Liver (tissue), 9 donors: Measurements from ENCODE around the gene FLNB. TPM values are rescaled to one million over a fixed set of nuclear protein-coding genes. Genes with fewer than 3 reads are reported as not detected.

ENCODE experiments used
- DNase-seq: peaks from one replicate; pipeline ENCODE4 v3.0.0-alpha.2; 2017; ENCODE audit warnings: low spot score
- H3K27ac ChIP-seq, 2 donors: one replicate each; pipeline ENCODE4 v1.7.0; 2013; ENCODE audit warnings: inconsistent platforms in 2 of 2, low read length in 2 of 2, control low read depth in 1 of 2, low read depth in 1 of 2, mild to moderate bottlenecking in 1 of 2
- H3K27me3 ChIP-seq, 4 donors: one replicate each; pipeline versions ENCODE4 v1.6.1 to v1.7.0; 2013; ENCODE audit warnings: low read length in 3 of 4, inconsistent platforms in 1 of 4, mild to moderate bottlenecking in 1 of 4, moderate library complexity in 1 of 4; ENCODE audit not compliant: control insufficient read depth in 4 of 4, insufficient read depth in 4 of 4
- H3K36me3 ChIP-seq, 4 donors: one replicate each; pipeline versions ENCODE4 v1.6.1 to v1.7.0; 2013; ENCODE audit warnings: low read length in 3 of 4, mild to moderate bottlenecking in 3 of 4, low read depth in 1 of 4, moderate library complexity in 1 of 4; ENCODE audit not compliant: control insufficient read depth in 4 of 4, insufficient read depth in 3 of 4
- H3K4me1 ChIP-seq, 4 donors: one replicate each; pipeline versions ENCODE4 v1.6.1 to v1.7.0; 2013; ENCODE audit warnings: low read length in 3 of 4, mild to moderate bottlenecking in 3 of 4, moderate library complexity in 1 of 4; ENCODE audit not compliant: control insufficient read depth in 4 of 4, insufficient read depth in 4 of 4
- H3K4me3 ChIP-seq, 3 donors: one replicate each; pipeline versions ENCODE4 v1.6.1 to v1.7.0; 2013; ENCODE audit warnings: low read length in 3 of 3, control low read depth in 1 of 3, low read depth in 1 of 3, mild to moderate bottlenecking in 1 of 3
- H3K9ac ChIP-seq, 2 donors: one replicate each; pipeline ENCODE4 v1.7.0; 2013; ENCODE audit warnings: low read length in 2 of 2, mild to moderate bottlenecking in 2 of 2, moderate library complexity in 2 of 2, control low read depth in 1 of 2, low read depth in 1 of 2
- H3K9me3 ChIP-seq, 4 donors: one replicate each; pipeline versions ENCODE4 v1.6.1 to v1.7.0; 2013; ENCODE audit warnings: low read length in 3 of 4; ENCODE audit not compliant: control insufficient read depth in 4 of 4
- EGR1 ChIP-seq, 2 donors: IDR thresholded peaks; 2 replicates each; pipeline ENCODE4 v1.6.1; 2016 to 2018; ENCODE audit warnings: antibody characterized with exemption in 2 of 2, low read depth in 2 of 2
- FOXA1 ChIP-seq: IDR thresholded peaks from 2 replicates; pipeline ENCODE4 v1.6.1; 2016; ENCODE audit warnings: antibody characterized with exemption
- FOXA2 ChIP-seq: IDR thresholded peaks from 2 replicates; pipeline ENCODE4 v1.6.1; 2016; ENCODE audit warnings: antibody characterized with exemption
- GABPA ChIP-seq, 2 donors: IDR thresholded peaks in 1 of 2; conservative IDR thresholded peaks in 1 of 2; 2 replicates each; pipeline ENCODE4 v1.6.1; 2016; ENCODE audit warnings: antibody characterized with exemption in 2 of 2, mild to moderate bottlenecking in 1 of 2, moderate library complexity in 1 of 2
- HNF4A ChIP-seq, 2 donors: conservative IDR thresholded peaks; 2 replicates each; pipeline ENCODE4 v1.6.1; 2016; ENCODE audit warnings: antibody characterized with exemption in 2 of 2, mild to moderate bottlenecking in 2 of 2
- HNF4G ChIP-seq: IDR thresholded peaks from 2 replicates; pipeline ENCODE4 v1.6.1; 2016; ENCODE audit warnings: antibody characterized with exemption
- JUND ChIP-seq, 2 donors: IDR thresholded peaks; 2 replicates each; pipeline ENCODE4 v1.6.1; 2016; ENCODE audit warnings: antibody characterized with exemption in 2 of 2
- NR2F2 ChIP-seq: IDR thresholded peaks from 2 replicates; pipeline ENCODE4 v1.6.1; 2016; ENCODE audit warnings: antibody characterized with exemption
- RAD21 ChIP-seq, 2 donors: IDR thresholded peaks; 2 replicates each; pipeline ENCODE4 v1.6.1; 2016; ENCODE audit warnings: antibody characterized with exemption in 2 of 2, mild to moderate bottlenecking in 2 of 2
- RXRA ChIP-seq, 2 donors: IDR thresholded peaks; 2 replicates each; pipeline ENCODE4 v1.6.1; 2017 to 2018; ENCODE audit warnings: antibody characterized with exemption in 2 of 2, mild to moderate bottlenecking in 1 of 2
- SP1 ChIP-seq: IDR thresholded peaks from 2 replicates; pipeline ENCODE4 v1.6.1; 2018; ENCODE audit warnings: antibody characterized with exemption, mild to moderate bottlenecking
- TAF1 ChIP-seq: conservative IDR thresholded peaks from 2 replicates; pipeline ENCODE4 v1.6.1; 2016; ENCODE audit warnings: antibody characterized with exemption, mild to moderate bottlenecking
- YY1 ChIP-seq: IDR thresholded peaks from 2 replicates; pipeline ENCODE4 v1.6.1; 2016; ENCODE audit warnings: antibody characterized with exemption, mild to moderate bottlenecking
- WGBS: extraction: QIAGEN DNeasy Blood & Tissue Kit; methylation state at CpG from one replicate; pipeline ENCODE4 v1.1.7; 2013; 5-methylcytosine and 5-hydroxymethylcytosine counted together
- polyA plus RNA-seq, 2 donors: library from polyadenylated mRNA; stranded (reverse) in 1 of 2; unstranded in 1 of 2; fragments of 200-250 nt in 1 of 2; fragments of >200 nt in 1 of 2; fragmentation: Nextera tagmentation in 1 of 2; extraction: Ambion mirVana in 1 of 2; gene quantifications; one replicate each; pipeline versions ENCODE4 v1.2.1 to v1.2.3, GENCODE V29; 2013 to 2015
- total RNA-seq, 2 donors: library from RNA; depleted of rRNA; stranded (reverse); fragments of >200 nt; gene quantifications; one replicate each; pipeline ENCODE4 v1.2.3, GENCODE V29; 2014
- TF ChIP-seq, protein P1 (sequence below): IDR thresholded peaks from 2 replicates; pipeline ENCODE4 v1.6.1; 2016; ENCODE audit warnings: antibody characterized with exemption, mild to moderate bottlenecking
- TF ChIP-seq, protein P2 (sequence below): IDR thresholded peaks from 2 replicates; pipeline ENCODE4 v1.6.1; 2016; ENCODE audit warnings: antibody characterized with exemption
- TF ChIP-seq, protein P3 (sequence below): IDR thresholded peaks from 2 replicates; pipeline ENCODE4 v1.6.1; 2016; ENCODE audit warnings: antibody characterized with exemption
- TF ChIP-seq, protein P4 (sequence below): IDR thresholded peaks from 2 replicates; pipeline ENCODE4 v1.6.1; 2016; ENCODE audit warnings: antibody characterized with exemption
- TF ChIP-seq, protein P5 (sequence below): fragments of 150-350 bp; IDR thresholded peaks from 2 replicates; pipeline ENCODE4 v1.5.1; 2017; ENCODE audit warnings: improper control_type of control experiment, low read depth, low read length; ENCODE audit not compliant: missing input control
- donor health status: healthy.
- donor health status: healthy.
- donor health status: healthy.
- donor health status: healthy.
- donor health status: healthy.

The FLNB gene
- total and polyA plus RNA-seq, 4 donors: 22.9 to 124 (median 44.3) TPM

DNA sequence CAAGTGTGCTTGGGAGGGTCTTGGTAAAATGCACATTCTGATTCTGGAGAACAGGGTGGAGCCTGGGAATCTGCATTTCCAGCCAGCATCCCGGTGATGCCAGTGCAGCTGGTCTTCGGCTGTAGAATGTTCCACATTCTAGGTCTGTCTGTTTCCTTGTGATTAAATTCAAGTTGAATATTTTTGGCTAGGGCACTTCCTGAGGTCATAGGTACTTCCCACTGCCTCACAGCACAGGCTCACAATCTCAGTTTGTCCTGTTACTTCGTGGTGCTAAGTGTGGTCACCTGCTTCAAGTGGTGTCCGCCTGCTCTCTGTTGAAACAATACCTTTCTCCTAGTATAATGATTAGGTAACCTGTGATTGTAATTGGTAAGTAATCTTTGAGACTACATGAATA lies 40.1 kb downstream of the FLNB start (continued):
- TF ChIP-seq RXRA (IDR thresholded peaks at IDR 0.05) (peak in 1 of 2 donors; percentile 3), FOXA1 (no peak), TAF1 (no peak), FOXA2 (no peak)

DNA sequence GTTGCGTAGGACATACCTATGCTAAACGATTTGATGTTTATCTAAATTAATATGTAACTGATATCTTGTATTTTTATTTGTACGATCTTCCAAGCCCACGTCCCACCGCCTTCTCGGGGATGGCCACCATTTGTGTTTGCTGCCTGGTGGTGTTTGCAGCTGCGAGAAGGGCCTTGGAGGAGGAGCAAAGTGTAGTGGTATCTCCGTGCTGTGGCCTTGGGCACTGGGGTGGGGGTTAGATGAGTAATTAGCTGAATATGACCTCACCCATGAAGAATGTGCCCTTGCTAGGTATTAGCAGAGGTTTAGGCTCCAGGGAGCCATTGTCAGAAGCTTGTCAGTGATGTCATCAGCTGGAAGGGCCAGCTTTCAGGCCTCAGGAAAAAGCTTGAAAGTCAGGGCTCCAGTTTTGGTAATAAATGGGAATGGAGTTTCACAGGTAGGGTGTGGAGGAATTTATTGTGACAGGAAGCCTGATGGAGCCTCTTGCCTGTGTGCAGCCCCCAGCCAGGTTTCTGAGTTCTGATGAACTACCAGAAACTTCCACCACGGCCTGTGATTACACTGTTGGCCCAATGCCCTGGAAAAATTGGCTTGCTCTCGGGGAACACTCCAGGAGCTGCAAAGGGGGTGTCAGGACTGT lies 41.0 kb downstream of the FLNB start:
- Histone ChIP-seq H3K9ac (peak overlapping the region; percentile 34 to 79), H3K27me3 (no peaks in the 10 kb centered on the region), H3K27ac (peak overlapping the region; percentile 80 to 91), H3K4me1 (peaks cover 15 to 49% (median 32%) of the 10 kb centered on the region in 4 donors), H3K4me3 (no peak overlapping the region), H3K9me3 (no peaks in the 10 kb centered on the region), H3K36me3 (no peaks in the 10 kb centered on the region)
- WGBS: 49% methylated on average over 10 of the region's 10 CpGs
- DNase-seq: no peak
- TF ChIP-seq EGR1 (IDR thresholded peaks at IDR 0.05; ENCODE audit: low read depth in 2 of 2): no peak
- no peak for TF ChIP-seq GABPA (IDR thresholded peaks at IDR 0.05 in 1 of 2, conservative IDR thresholded peaks at IDR 0.05 in 1 of 2)
- TF ChIP-seq, protein P1, sequence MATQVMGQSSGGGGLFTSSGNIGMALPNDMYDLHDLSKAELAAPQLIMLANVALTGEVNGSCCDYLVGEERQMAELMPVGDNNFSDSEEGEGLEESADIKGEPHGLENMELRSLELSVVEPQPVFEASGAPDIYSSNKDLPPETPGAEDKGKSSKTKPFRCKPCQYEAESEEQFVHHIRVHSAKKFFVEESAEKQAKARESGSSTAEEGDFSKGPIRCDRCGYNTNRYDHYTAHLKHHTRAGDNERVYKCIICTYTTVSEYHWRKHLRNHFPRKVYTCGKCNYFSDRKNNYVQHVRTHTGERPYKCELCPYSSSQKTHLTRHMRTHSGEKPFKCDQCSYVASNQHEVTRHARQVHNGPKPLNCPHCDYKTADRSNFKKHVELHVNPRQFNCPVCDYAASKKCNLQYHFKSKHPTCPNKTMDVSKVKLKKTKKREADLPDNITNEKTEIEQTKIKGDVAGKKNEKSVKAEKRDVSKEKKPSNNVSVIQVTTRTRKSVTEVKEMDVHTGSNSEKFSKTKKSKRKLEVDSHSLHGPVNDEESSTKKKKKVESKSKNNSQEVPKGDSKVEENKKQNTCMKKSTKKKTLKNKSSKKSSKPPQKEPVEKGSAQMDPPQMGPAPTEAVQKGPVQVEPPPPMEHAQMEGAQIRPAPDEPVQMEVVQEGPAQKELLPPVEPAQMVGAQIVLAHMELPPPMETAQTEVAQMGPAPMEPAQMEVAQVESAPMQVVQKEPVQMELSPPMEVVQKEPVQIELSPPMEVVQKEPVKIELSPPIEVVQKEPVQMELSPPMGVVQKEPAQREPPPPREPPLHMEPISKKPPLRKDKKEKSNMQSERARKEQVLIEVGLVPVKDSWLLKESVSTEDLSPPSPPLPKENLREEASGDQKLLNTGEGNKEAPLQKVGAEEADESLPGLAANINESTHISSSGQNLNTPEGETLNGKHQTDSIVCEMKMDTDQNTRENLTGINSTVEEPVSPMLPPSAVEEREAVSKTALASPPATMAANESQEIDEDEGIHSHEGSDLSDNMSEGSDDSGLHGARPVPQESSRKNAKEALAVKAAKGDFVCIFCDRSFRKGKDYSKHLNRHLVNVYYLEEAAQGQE: no peak
- TF ChIP-seq, protein P2, sequence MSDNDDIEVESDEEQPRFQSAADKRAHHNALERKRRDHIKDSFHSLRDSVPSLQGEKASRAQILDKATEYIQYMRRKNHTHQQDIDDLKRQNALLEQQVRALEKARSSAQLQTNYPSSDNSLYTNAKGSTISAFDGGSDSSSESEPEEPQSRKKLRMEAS: no peak
- TF ChIP-seq FOXA2: no peak
- TF ChIP-seq HNF4G: no peak
- TF ChIP-seq RXRA (IDR thresholded peaks at IDR 0.05): peak in 1 of 2 donors; percentile 36
- no peak for TF ChIP-seq NR2F2
- no peak for TF ChIP-seq TAF1
- TF ChIP-seq, protein P3, sequence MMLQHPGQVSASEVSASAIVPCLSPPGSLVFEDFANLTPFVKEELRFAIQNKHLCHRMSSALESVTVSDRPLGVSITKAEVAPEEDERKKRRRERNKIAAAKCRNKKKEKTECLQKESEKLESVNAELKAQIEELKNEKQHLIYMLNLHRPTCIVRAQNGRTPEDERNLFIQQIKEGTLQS: peak; percentile 50
- TF ChIP-seq, protein P4, sequence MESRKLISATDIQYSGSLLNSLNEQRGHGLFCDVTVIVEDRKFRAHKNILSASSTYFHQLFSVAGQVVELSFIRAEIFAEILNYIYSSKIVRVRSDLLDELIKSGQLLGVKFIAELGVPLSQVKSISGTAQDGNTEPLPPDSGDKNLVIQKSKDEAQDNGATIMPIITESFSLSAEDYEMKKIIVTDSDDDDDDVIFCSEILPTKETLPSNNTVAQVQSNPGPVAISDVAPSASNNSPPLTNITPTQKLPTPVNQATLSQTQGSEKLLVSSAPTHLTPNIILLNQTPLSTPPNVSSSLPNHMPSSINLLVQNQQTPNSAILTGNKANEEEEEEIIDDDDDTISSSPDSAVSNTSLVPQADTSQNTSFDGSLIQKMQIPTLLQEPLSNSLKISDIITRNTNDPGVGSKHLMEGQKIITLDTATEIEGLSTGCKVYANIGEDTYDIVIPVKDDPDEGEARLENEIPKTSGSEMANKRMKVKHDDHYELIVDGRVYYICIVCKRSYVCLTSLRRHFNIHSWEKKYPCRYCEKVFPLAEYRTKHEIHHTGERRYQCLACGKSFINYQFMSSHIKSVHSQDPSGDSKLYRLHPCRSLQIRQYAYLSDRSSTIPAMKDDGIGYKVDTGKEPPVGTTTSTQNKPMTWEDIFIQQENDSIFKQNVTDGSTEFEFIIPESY: no peak
- peak; percentile 93 for TF ChIP-seq JUND (IDR thresholded peaks at IDR 0.05)
- peak; percentile 34 for TF ChIP-seq SP1
- TF ChIP-seq, protein P5, sequence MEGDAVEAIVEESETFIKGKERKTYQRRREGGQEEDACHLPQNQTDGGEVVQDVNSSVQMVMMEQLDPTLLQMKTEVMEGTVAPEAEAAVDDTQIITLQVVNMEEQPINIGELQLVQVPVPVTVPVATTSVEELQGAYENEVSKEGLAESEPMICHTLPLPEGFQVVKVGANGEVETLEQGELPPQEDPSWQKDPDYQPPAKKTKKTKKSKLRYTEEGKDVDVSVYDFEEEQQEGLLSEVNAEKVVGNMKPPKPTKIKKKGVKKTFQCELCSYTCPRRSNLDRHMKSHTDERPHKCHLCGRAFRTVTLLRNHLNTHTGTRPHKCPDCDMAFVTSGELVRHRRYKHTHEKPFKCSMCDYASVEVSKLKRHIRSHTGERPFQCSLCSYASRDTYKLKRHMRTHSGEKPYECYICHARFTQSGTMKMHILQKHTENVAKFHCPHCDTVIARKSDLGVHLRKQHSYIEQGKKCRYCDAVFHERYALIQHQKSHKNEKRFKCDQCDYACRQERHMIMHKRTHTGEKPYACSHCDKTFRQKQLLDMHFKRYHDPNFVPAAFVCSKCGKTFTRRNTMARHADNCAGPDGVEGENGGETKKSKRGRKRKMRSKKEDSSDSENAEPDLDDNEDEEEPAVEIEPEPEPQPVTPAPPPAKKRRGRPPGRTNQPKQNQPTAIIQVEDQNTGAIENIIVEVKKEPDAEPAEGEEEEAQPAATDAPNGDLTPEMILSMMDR: no peak
- TF ChIP-seq RAD21 (IDR thresholded peaks at IDR 0.05): peak; percentile 7 to 19
- TF ChIP-seq HNF4A (conservative IDR thresholded peaks at IDR 0.05): no peak
- TF ChIP-seq FOXA1: no peak
- peak; percentile 75 for TF ChIP-seq YY1
